ENCODE data around the gene ELL3.

Gene ELL3

GRCh38 chr15:43723151-43723550 is 53.6 kb downstream of the ELL3 start:
- H3K27ac ChIP-seq = no peak overlapping the region
- TF ChIP-seq CTCF (conservative IDR thresholded peaks at IDR 0.05) = no peak

Data from VCaP (cell line).